Vagina (tissue), 2 donors: ENCODE measurements around the gene SOX18. TPM values are rescaled to one million over a fixed set of nuclear protein-coding genes. Genes with fewer than 3 reads are reported as not detected.

Experiments used
- DNase-seq, 2 donors: peaks; one replicate each; pipeline ENCODE4 v3.0.0-alpha.2; 2017; ENCODE audit errors: extremely low spot score in 2 of 2
- H3K27ac ChIP-seq: fragments of 200-600 bp; sonication (generic); one replicate; pipeline ENCODE4 v1.5.1; 2019
- H3K27me3 ChIP-seq: fragments of 200-600 bp; sonication (generic); one replicate; pipeline ENCODE4 v1.5.1; 2019
- H3K36me3 ChIP-seq, 2 donors: fragments of 200-600 bp; sonication (generic); one replicate each; pipeline ENCODE4 v1.5.1; 2017 to 2019
- H3K4me1 ChIP-seq: fragments of 200-600 bp; sonication (generic); one replicate; pipeline ENCODE4 v1.5.1; 2019
- H3K4me3 ChIP-seq, 2 donors: fragments of 200-600 bp; sonication (generic); 1 replicate in 1 of 2; 2 replicates in 1 of 2; pipeline ENCODE4 v1.5.1; 2016 to 2019
- H3K9me3 ChIP-seq: fragments of 200-600 bp; sonication (generic); one replicate; pipeline ENCODE4 v1.5.1; 2019
- CTCF ChIP-seq, 3 experiments: fragments of 450-650 bp in 2 of 3; fragments of 200-600 bp in 1 of 3; sonication (generic) in 1 of 3; IDR thresholded peaks; one replicate each; pipeline ENCODE4 v1.5.1; 2017 to 2019; ENCODE audit warnings: antibody characterized with exemption in 3 of 3, mild to moderate bottlenecking in 2 of 3, moderate library complexity in 2 of 3
- POLR2A ChIP-seq, 2 donors: fragments of 450-650 bp; IDR thresholded peaks; one replicate each; pipeline ENCODE4 v1.6.1; 2017; ENCODE audit warnings: antibody characterized with exemption in 2 of 2, mild to moderate bottlenecking in 2 of 2, moderate library complexity in 2 of 2
- POLR2AphosphoS5 ChIP-seq, 2 donors: sonication (generic); formaldehyde crosslinking; IDR thresholded peaks; one replicate each; pipeline ENCODE4 v1.9.0; 2017; ENCODE audit warnings: antibody characterized with exemption in 2 of 2, mild to moderate bottlenecking in 2 of 2, low read depth in 1 of 2; ENCODE audit not compliant: insufficient read depth in 1 of 2
- intact Hi-C: fragments of 100-400 bp; cut with DNase I; formaldehyde crosslinking; loops from one replicate; pipeline ENCODE4 v1.15.1; 2023
- total RNA-seq: library from RNA; depleted of rRNA; stranded (reverse); fragments of >200 nt; gene quantifications from one replicate; pipeline ENCODE4 v1.2.3, GENCODE V29; 2016

SOX18 gene
- total RNA-seq, 1 donor from 2014 or later: 57.2 TPM

GRCh38 chr20:64082126-64082731 lies 32.8 kb upstream of the SOX18 start:
- no peak for TF ChIP-seq CTCF (IDR thresholded peaks at IDR 0.05)
- TF ChIP-seq POLR2AphosphoS5 (IDR thresholded peaks at IDR 0.05; ENCODE audit: insufficient read depth in 1 of 2, low read depth in 1 of 2): no peak
- TF ChIP-seq POLR2A (IDR thresholded peaks at IDR 0.05): no peak
- Histone ChIP-seq H3K27me3 (no peaks in the 10 kb centered on the region), H3K4me1 (peaks cover 39% of the 10 kb centered on the region), H3K36me3 (no peaks in the 10 kb centered on the region), H3K4me3 (no peak overlapping the region), H3K27ac (no peak overlapping the region), H3K9me3 (no peaks in the 10 kb centered on the region)
- DNase-seq: no peak
- intact Hi-C loops: no loop called here

GRCh38 chr20:64081624-64081964 lies 32.2 kb upstream of the SOX18 start:
- intact Hi-C loops: no loop called here
- peaks cover 39% of the 10 kb centered on the region for H3K4me1 ChIP-seq

GRCh38 chr20:64080813-64081623 lies 31.6 kb upstream of the SOX18 start:
- H3K36me3 ChIP-seq: no peaks in the 10 kb centered on the region
- H3K27ac ChIP-seq: peak overlapping the region; percentile 78
- peak overlapping the region; percentile 65 to 87 for H3K4me3 ChIP-seq
- H3K9me3 ChIP-seq: no peaks in the 10 kb centered on the region
- no peaks in the 10 kb centered on the region for H3K27me3 ChIP-seq
- no peak for DNase-seq
- TF ChIP-seq CTCF (IDR thresholded peaks at IDR 0.05): no peak
- no peak for TF ChIP-seq POLR2AphosphoS5 (IDR thresholded peaks at IDR 0.05; ENCODE audit: insufficient read depth in 1 of 2, low read depth in 1 of 2)
- no peak for TF ChIP-seq POLR2A (IDR thresholded peaks at IDR 0.05)
- intact Hi-C loops: no loop called here
- H3K4me1 ChIP-seq: peaks cover 39% of the 10 kb centered on the region

More at GRCh38 chr20:64081624-64081964, 32.2 kb upstream of the SOX18 start:
- Histone ChIP-seq H3K36me3 (no peaks in the 10 kb centered on the region), H3K4me3 (no peak overlapping the region), H3K27me3 (no peaks in the 10 kb centered on the region), H3K27ac (no peak overlapping the region), H3K9me3 (no peaks in the 10 kb centered on the region)
- DNase-seq: no peak
- TF ChIP-seq POLR2A (IDR thresholded peaks at IDR 0.05) (no peak), CTCF (IDR thresholded peaks at IDR 0.05) (no peak), POLR2AphosphoS5 (IDR thresholded peaks at IDR 0.05; ENCODE audit: insufficient read depth in 1 of 2, low read depth in 1 of 2) (no peak)

- no peaks in the 10 kb centered on the region for H3K27me3 ChIP-seq
- H3K4me3 ChIP-seq: peak within 1 kb of the TSS; percentile 65 to 87
- TF ChIP-seq POLR2A (IDR thresholded peaks at IDR 0.05) (no peak), POLR2AphosphoS5 (IDR thresholded peaks at IDR 0.05; ENCODE audit: insufficient read depth in 1 of 2, low read depth in 1 of 2) (no peak), CTCF (IDR thresholded peaks at IDR 0.05) (no peak)
- H3K9me3 ChIP-seq: no peaks in the 10 kb centered on the region
- DNase-seq: no peak
- H3K27ac ChIP-seq: peak within 1 kb of the TSS; percentile 78
- no peaks in the 10 kb centered on the region for H3K36me3 ChIP-seq
- H3K4me1 ChIP-seq: peaks cover 39% of the 10 kb centered on the region
- intact Hi-C loops: no loop called here
Observed at GRCh38 chr20:64080013-64080812, 30.8 kb upstream of the SOX18 start, which contains the start of gene OPRL1. Gene OPRL1, plus strand, starts transcription at chr20:64080082. Its CDS starts 12,639 bp downstream, at chr20:64092721.
